ENCODE measurements around the gene DGCR6L. TPM values are rescaled to one million over a fixed set of nuclear protein-coding genes. Genes with fewer than 3 reads are reported as not detected.

The DGCR6L gene
- total RNA-seq, 6 donors from 2014 or later: 36.7 to 62.2 (median 41.9) TPM

Other genes starting within 250 kb of the DGCR6L start
- gene DGCR8, start 239.8 kb downstream of the DGCR6L start, total RNA-seq: 10 to 100 TPM; 27.7 to 95.3 (median 33.1) TPM
- 100 to 1,000 TPM in 2 of 6 donors, 10 to 100 TPM in 4; 55.3 to 154 (median 87.8) TPM for gene RANBP1, start 204.0 kb downstream of the DGCR6L start, total RNA-seq
- gene TRMT2A, start 202.8 kb downstream of the DGCR6L start, total RNA-seq: 100 to 1,000 TPM in 1 of 6 donors, 10 to 100 TPM in 5; 30.3 to 146 (median 61.9) TPM
- 10 to 100 TPM; 19.5 to 87.1 (median 63.9) TPM for gene ZDHHC8, start 188.3 kb downstream of the DGCR6L start, total RNA-seq
- gene CCDC188, start 169.0 kb downstream of the DGCR6L start, total RNA-seq: 1 to 10 TPM in 3 of 6 donors, under 1 TPM in 3; 0.46 to 2.1 (median 1.2) TPM
- gene RTN4R, start 51.7 kb downstream of the DGCR6L start, total RNA-seq: 10 to 100 TPM in 2 of 6 donors, 1 to 10 TPM in 4; 2.6 to 13.0 (median 9.0) TPM
- gene ZNF74, start 74.1 kb upstream of the DGCR6L start, total RNA-seq: 10 to 100 TPM in 5 of 6 donors, 1 to 10 TPM in 1; 8.9 to 26.2 (median 12.7) TPM
- gene SCARF2, start 117.8 kb upstream of the DGCR6L start, total RNA-seq: 10 to 100 TPM; 10.1 to 36.7 (median 16.1) TPM
- gene KLHL22, start 175.7 kb upstream of the DGCR6L start, total RNA-seq: 10 to 100 TPM; 17.5 to 48.2 (median 22.7) TPM
- 100 to 1,000 TPM in 4 of 6 donors, 10 to 100 TPM in 2; 64.2 to 170 (median 123) TPM for gene MED15, start 187.6 kb upstream of the DGCR6L start, total RNA-seq

Measured in upper lobe of left lung (tissue), 6 donors.